HEK293T (cell line): Measurements from ENCODE around the gene MMS19.

ENCODE experiments used
- ELF4 ChIP-seq: fragments of 450-650 bp; IDR thresholded peaks from 2 replicates; pipeline ENCODE4 v1.6.1; 2017; ENCODE audit warnings: antibody characterized with exemption
- FOXM1 ChIP-seq: fragments of 450-650 bp; IDR thresholded peaks from 2 replicates; pipeline ENCODE4 v1.6.1; 2017; ENCODE audit warnings: mild to moderate bottlenecking, borderline replicate concordance
- L3MBTL2 ChIP-seq: fragments of 450-650 bp; conservative IDR thresholded peaks from 2 replicates; pipeline ENCODE4 v1.6.1; 2016; ENCODE audit warnings: mild to moderate bottlenecking
- LEF1 ChIP-seq: fragments of 450-650 bp; IDR thresholded peaks from 2 replicates; pipeline ENCODE4 v1.6.1; 2017; ENCODE audit warnings: mild to moderate bottlenecking, borderline replicate concordance
- SP1 ChIP-seq: fragments of 450-650 bp; IDR thresholded peaks from 2 replicates; pipeline ENCODE4 v1.6.1; 2017
- ZNF384 ChIP-seq: fragments of 450-650 bp; IDR thresholded peaks from 2 replicates; pipeline ENCODE4 v1.6.1; 2016
- TF ChIP-seq, protein P1 (sequence below): fragments of 450-650 bp; IDR thresholded peaks from 2 replicates; pipeline ENCODE4 v1.6.1; 2016

DNA sequence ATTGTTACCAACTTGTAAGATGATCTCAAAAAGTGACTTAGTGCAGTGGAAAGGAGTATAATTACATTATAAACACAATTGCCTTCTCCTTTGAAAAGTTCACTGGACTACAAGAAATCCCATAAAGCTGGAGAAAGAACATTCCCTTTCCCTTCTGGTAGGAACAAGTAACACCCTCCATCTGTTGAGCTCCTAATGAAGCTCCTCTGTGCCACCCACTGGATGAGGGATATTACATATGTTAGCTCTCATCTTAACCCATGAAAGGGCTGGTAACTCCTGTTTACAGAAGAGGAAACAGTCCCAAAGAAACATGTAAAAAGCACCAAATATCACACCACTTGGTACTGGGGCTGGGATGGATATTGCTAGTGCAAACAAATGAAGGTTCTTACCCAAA is 64.2 kb downstream of the MMS19 start:
- TF ChIP-seq SP1 (no peak), FOXM1 (no peak), ZNF384 (no peak), LEF1 (no peak), ELF4 (no peak), L3MBTL2 (no peak)
- TF ChIP-seq, protein P1, sequence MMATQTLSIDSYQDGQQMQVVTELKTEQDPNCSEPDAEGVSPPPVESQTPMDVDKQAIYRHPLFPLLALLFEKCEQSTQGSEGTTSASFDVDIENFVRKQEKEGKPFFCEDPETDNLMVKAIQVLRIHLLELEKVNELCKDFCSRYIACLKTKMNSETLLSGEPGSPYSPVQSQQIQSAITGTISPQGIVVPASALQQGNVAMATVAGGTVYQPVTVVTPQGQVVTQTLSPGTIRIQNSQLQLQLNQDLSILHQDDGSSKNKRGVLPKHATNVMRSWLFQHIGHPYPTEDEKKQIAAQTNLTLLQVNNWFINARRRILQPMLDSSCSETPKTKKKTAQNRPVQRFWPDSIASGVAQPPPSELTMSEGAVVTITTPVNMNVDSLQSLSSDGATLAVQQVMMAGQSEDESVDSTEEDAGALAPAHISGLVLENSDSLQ: no peak
